ENCODE data around the gene CHAF1A.

The CHAF1A gene

GRCh38 chr19:4357921-4358326 lies 44.5 kb upstream of the CHAF1A start:
- TF ChIP-seq CTCF (IDR thresholded peaks at IDR 0.05), result no peak
- no peaks in the 10 kb centered on the region for H3K27me3 ChIP-seq
- peaks cover 73% of the 10 kb centered on the region for H3K36me3 ChIP-seq
- H3K4me1 ChIP-seq (ENCODE audit: control insufficient read depth in 1 of 2, insufficient read depth in 1 of 2, low read depth in 1 of 2, low read length in 1 of 2), result no peaks in the 10 kb centered on the region
- H3K4me3 ChIP-seq (ENCODE audit: low read depth in 1 of 2, low read length in 1 of 2), result no peak overlapping the region
- no peaks in the 10 kb centered on the region for H3K9me3 ChIP-seq
- no peak overlapping the region for H3K27ac ChIP-seq

- no peak overlapping the region for H3K27ac ChIP-seq
- H3K9me3 ChIP-seq, result no peaks in the 10 kb centered on the region
- no peak for TF ChIP-seq CTCF (IDR thresholded peaks at IDR 0.05)
- no peaks in the 10 kb centered on the region for H3K27me3 ChIP-seq
- peaks cover 79% of the 10 kb centered on the region for H3K36me3 ChIP-seq
- no peaks in the 10 kb centered on the region for H3K4me1 ChIP-seq (ENCODE audit: control insufficient read depth in 1 of 2, insufficient read depth in 1 of 2, low read depth in 1 of 2, low read length in 1 of 2)
- no peak overlapping the region for H3K4me3 ChIP-seq (ENCODE audit: low read depth in 1 of 2, low read length in 1 of 2)
Observed at GRCh38 chr19:4358709-4359626, 43.5 kb upstream of the CHAF1A start.

GRCh38 chr19:4359627-4360000 lies 42.8 kb upstream of the CHAF1A start:
- H3K9me3 ChIP-seq, result no peaks in the 10 kb centered on the region
- no peak for TF ChIP-seq CTCF (IDR thresholded peaks at IDR 0.05)
- no peak overlapping the region for H3K4me3 ChIP-seq (ENCODE audit: low read depth in 1 of 2, low read length in 1 of 2)
- H3K27ac ChIP-seq, result no peak overlapping the region
- no peaks in the 10 kb centered on the region for H3K27me3 ChIP-seq
- peaks cover 80% of the 10 kb centered on the region for H3K36me3 ChIP-seq
- H3K4me1 ChIP-seq (ENCODE audit: control insufficient read depth in 1 of 2, insufficient read depth in 1 of 2, low read depth in 1 of 2, low read length in 1 of 2), result no peaks in the 10 kb centered on the region

GRCh38 chr19:4360081-4360569 lies 42.3 kb upstream of the CHAF1A start:
- TF ChIP-seq CTCF (IDR thresholded peaks at IDR 0.05), result no peak
- Histone ChIP-seq H3K4me3 (ENCODE audit: low read depth in 1 of 2, low read length in 1 of 2) (no peak overlapping the region), H3K27me3 (no peaks in the 10 kb centered on the region), H3K4me1 (ENCODE audit: control insufficient read depth in 1 of 2, insufficient read depth in 1 of 2, low read depth in 1 of 2, low read length in 1 of 2) (no peaks in the 10 kb centered on the region), H3K36me3 (peaks cover 84% of the 10 kb centered on the region), H3K27ac (no peak overlapping the region), H3K9me3 (no peaks in the 10 kb centered on the region)

GRCh38 chr19:4360641-4361151 lies 41.7 kb upstream of the CHAF1A start:
- H3K4me3 ChIP-seq (ENCODE audit: low read depth in 1 of 2, low read length in 1 of 2), result no peak overlapping the region
- no peak overlapping the region for H3K27ac ChIP-seq
- no peaks in the 10 kb centered on the region for H3K4me1 ChIP-seq (ENCODE audit: control insufficient read depth in 1 of 2, insufficient read depth in 1 of 2, low read depth in 1 of 2, low read length in 1 of 2)
- no peak for TF ChIP-seq CTCF (IDR thresholded peaks at IDR 0.05)
- no peaks in the 10 kb centered on the region for H3K9me3 ChIP-seq
- peaks cover 89% of the 10 kb centered on the region for H3K36me3 ChIP-seq
- H3K27me3 ChIP-seq, result no peaks in the 10 kb centered on the region

All from neutrophil (primary cell).